Caco-2 (cell line): ENCODE data around the gene ZNF274. TPM values are rescaled to one million over a fixed set of nuclear protein-coding genes. Genes with fewer than 3 reads are reported as not detected.

Source experiments
- BruUV-seq: library from RNA; stranded (reverse); fragments of 400-500 nt; replicated peaks from 2 replicates; lab custom pipeline; 2021; lab: Mats Ljungman, UMichigan
- CTCF ChIA-PET: fragments of 300-600 bp; sonication (Branson Sonifier 250); formaldehyde crosslinking; loops from one replicate; lab custom pipeline; 2022; ENCODE audit warnings: antibody characterized with exemption; lab: Charles Lee
- POLR2A ChIA-PET: fragments of 300-600 bp; sonication (Branson Sonifier 250); formaldehyde crosslinking; loops from one replicate; lab custom pipeline; 2022; ENCODE audit warnings: antibody characterized with exemption; lab: Charles Lee
- DNase-seq, 2 experiments: peaks; one replicate each; pipeline versions ENCODE4 v3.0.0 to v3.0.0-alpha.2; 2020 to 2022
- H3K27me3 ChIP-seq: replicated peaks from 2 replicates; pipeline ENCODE4 v1.6.0; 2011; ENCODE audit warnings: low read length; ENCODE audit not compliant: control insufficient read depth, insufficient read depth
- H3K36me3 ChIP-seq: 2 replicates; pipeline ENCODE4 v1.5.1; 2011; ENCODE audit warnings: low read length; ENCODE audit not compliant: control insufficient read depth, insufficient read depth
- H3K4me1 ChIP-seq: fragments of 250-450 bp; sonication (Bioruptor Pico); 2 replicates; pipeline ENCODE4 v1.5.1; 2020; ENCODE audit warnings: mild to moderate bottlenecking
- H3K4me3 ChIP-seq: 2 replicates; pipeline ENCODE4 v1.5.1; 2011; ENCODE audit warnings: low read depth, mild to moderate bottlenecking, control low read depth, low read length
- H3K9me3 ChIP-seq: fragments of 250-450 bp; sonication (Bioruptor Pico); 2 replicates; pipeline ENCODE4 v1.5.1; 2020; ENCODE audit warnings: mild to moderate bottlenecking, moderate library complexity
- H3K27ac Mint-ChIP-seq: one replicate; pipeline ENCODE4 v1.8.0; 2022; ENCODE audit warnings: mixed read lengths; ENCODE audit not compliant: unreplicated experiment
- H3K27me3 Mint-ChIP-seq: one replicate; pipeline ENCODE4 v1.8.0; 2022; ENCODE audit warnings: mixed read lengths; ENCODE audit not compliant: insufficient read depth, unreplicated experiment
- H3K36me3 Mint-ChIP-seq: one replicate; pipeline ENCODE4 v1.8.0; 2022; ENCODE audit warnings: mild to moderate bottlenecking, mixed read lengths; ENCODE audit not compliant: insufficient read depth, unreplicated experiment
- H3K4me1 Mint-ChIP-seq: one replicate; pipeline ENCODE4 v1.8.0; 2022; ENCODE audit warnings: low read depth, mixed read lengths; ENCODE audit not compliant: unreplicated experiment
- H3K4me3 Mint-ChIP-seq: one replicate; pipeline ENCODE4 v1.8.0; 2022; ENCODE audit warnings: mild to moderate bottlenecking, moderate library complexity, mixed read lengths; ENCODE audit not compliant: unreplicated experiment
- H3K9me3 Mint-ChIP-seq: one replicate; pipeline ENCODE4 v1.8.0; 2022; ENCODE audit warnings: mixed read lengths; ENCODE audit not compliant: unreplicated experiment
- CTCF ChIP-seq, 2 experiments: fragments of 200-600 bp in 1 of 2; IDR thresholded peaks; 1 replicate in 1 of 2; 2 replicates in 1 of 2; pipeline versions ENCODE4 v1.5.1 to v1.8.0; 2011 to 2022; ENCODE audit warnings: antibody characterized with exemption in 1 of 2, control low read depth in 1 of 2, inconsistent platforms in 1 of 2, low read depth in 1 of 2, low read length in 1 of 2, mild to moderate bottlenecking in 1 of 2, moderate library complexity in 1 of 2; ENCODE audit not compliant: insufficient read depth in 1 of 2, severe bottlenecking in 1 of 2, unreplicated experiment in 1 of 2
- intact Hi-C: fragments of 100-400 bp; cut with micrococcal nuclease; formaldehyde crosslinking; loops from one replicate; pipeline ENCODE4 v1.10.0; 2022; ENCODE audit not compliant: unreplicated experiment
- total RNA-seq: library from RNA; stranded (reverse); gene quantifications from 2 replicates; pipeline ENCODE4 v1.2.3, GENCODE V29; 2022

The ZNF274 gene
- total RNA-seq, 1 experiment from 2014 or later = 19.9 TPM

GRCh38 chr19:58154679-58155648 lies 27.9 kb upstream of the ZNF274 start:
- Mint-ChIP-seq H3K4me3 (peak overlapping the region; percentile 22), H3K36me3 (peaks cover 28% of the 10 kb centered on the region), H3K4me1 (no peaks in the 10 kb centered on the region), H3K27ac (no peak overlapping the region), H3K27me3 (no peaks in the 10 kb centered on the region), H3K9me3 (peaks cover 51% of the 10 kb centered on the region)
- peak; percentile 66 to 68 for DNase-seq
- POLR2A ChIA-PET = no interaction called here
- CTCF ChIA-PET = no interaction called here
- Histone ChIP-seq H3K9me3 (peaks cover 68% of the 10 kb centered on the region), H3K4me1 (peaks cover 7% of the 10 kb centered on the region), H3K36me3 (no peaks in the 10 kb centered on the region), H3K27me3 (no peaks in the 10 kb centered on the region), H3K4me3 (peak overlapping the region; percentile 22)
- BruUV-seq = no TSS peak
- intact Hi-C loops = no loop called here
- TF ChIP-seq CTCF (IDR thresholded peaks at IDR 0.05; ENCODE audit: insufficient read depth in 1 of 2, low read depth in 1 of 2, low read length in 1 of 2, severe bottlenecking in 1 of 2, unreplicated experiment in 1 of 2) = peak; percentile 2 to 34

- no peak for TF ChIP-seq CTCF (IDR thresholded peaks at IDR 0.05; ENCODE audit: insufficient read depth in 1 of 2, low read depth in 1 of 2, low read length in 1 of 2, severe bottlenecking in 1 of 2, unreplicated experiment in 1 of 2)
- CTCF ChIA-PET = no interaction called here
- intact Hi-C loops = no loop called here
- no peaks in the 10 kb centered on the region for H3K36me3 ChIP-seq
- Mint-ChIP-seq H3K27ac (no peak overlapping the region), H3K4me3 (no peak overlapping the region), H3K9me3 (peaks cover 47% of the 10 kb centered on the region), H3K27me3 (no peaks in the 10 kb centered on the region), H3K36me3 (peaks cover 10% of the 10 kb centered on the region), H3K4me1 (no peaks in the 10 kb centered on the region)
- DNase-seq = no peak
- no peaks in the 10 kb centered on the region for H3K27me3 ChIP-seq
- H3K4me3 ChIP-seq = no peak overlapping the region
- H3K4me1 ChIP-seq = no peaks in the 10 kb centered on the region; the same call in 1 of the 2 replicates
- BruUV-seq = no TSS peak
- POLR2A ChIA-PET = no interaction called here
- peaks cover 69% of the 10 kb centered on the region for H3K9me3 ChIP-seq
Measured at GRCh38 chr19:58157045-58157728, 25.7 kb upstream of the ZNF274 start.

GRCh38 chr19:58166268-58166667 lies 16.6 kb upstream of the ZNF274 start:
- ChIA-PET CTCF (no interaction called here), POLR2A (no interaction called here)
- Histone ChIP-seq H3K4me1 (no peaks in the 10 kb centered on the region), H3K9me3 (peaks cover 66% of the 10 kb centered on the region), H3K36me3 (no peaks in the 10 kb centered on the region), H3K4me3 (no peak overlapping the region), H3K27me3 (no peaks in the 10 kb centered on the region)
- intact Hi-C loops = no loop called here
- no peak for DNase-seq
- H3K9me3 Mint-ChIP-seq = peaks cover 57% of the 10 kb centered on the region
- H3K36me3 Mint-ChIP-seq = peaks cover 8% of the 10 kb centered on the region
- no peaks in the 10 kb centered on the region for H3K27me3 Mint-ChIP-seq
- no peak for TF ChIP-seq CTCF (IDR thresholded peaks at IDR 0.05; ENCODE audit: insufficient read depth in 1 of 2, low read depth in 1 of 2, low read length in 1 of 2, severe bottlenecking in 1 of 2, unreplicated experiment in 1 of 2)
- no TSS peak for BruUV-seq
- H3K4me3 Mint-ChIP-seq = no peak overlapping the region
- H3K4me1 Mint-ChIP-seq = no peaks in the 10 kb centered on the region
- H3K27ac Mint-ChIP-seq = no peak overlapping the region
